ENCODE data around the gene FAM240A.

FAM240A gene

DNA sequence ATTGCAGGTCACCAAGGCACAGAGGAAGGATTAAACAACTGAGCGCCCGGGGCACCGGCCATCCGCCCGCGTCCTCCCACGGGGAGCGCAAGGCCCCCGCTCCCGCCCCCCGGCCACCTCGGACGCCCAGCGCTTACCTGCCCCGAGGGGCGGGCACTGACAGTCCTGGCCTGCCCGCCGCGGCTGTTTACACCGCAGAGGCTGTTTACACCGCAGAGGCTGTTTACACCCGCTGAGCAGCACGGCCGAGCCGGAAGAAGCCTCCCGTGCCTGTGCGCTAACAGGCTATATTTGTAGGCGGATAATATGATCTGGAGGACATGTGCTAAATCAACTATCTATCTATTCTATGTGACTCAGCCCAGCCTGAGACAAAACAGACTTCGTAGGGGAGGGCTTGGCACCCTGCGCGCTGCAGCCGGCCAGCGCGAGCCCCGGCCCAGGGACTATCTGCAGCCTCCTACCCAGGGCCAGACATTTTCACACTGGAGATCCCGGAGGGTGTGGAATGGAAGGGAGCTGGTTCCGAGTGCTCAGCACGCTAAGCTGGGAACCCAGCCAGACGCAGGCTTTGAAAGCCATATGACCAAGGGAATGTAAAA is 46.2 kb upstream of the FAM240A start, which contains the start of gene LRRC2:
Gene LRRC2 (minus strand): TSS at position 263 of the 602 bp plus-strand sequence. CDS start 14,711 bp downstream, outside the sequence.
- Histone ChIP-seq H3K27me3 (ENCODE audit: insufficient read depth, poor library complexity, severe bottlenecking) (no peaks in the 10 kb centered on the region), H3K36me3 (ENCODE audit: low read depth) (no peaks in the 10 kb centered on the region), H3K4me1 (ENCODE audit: insufficient read depth, poor library complexity, severe bottlenecking) (no peaks in the 10 kb centered on the region), H3K27ac (ENCODE audit: poor library complexity, severe bottlenecking) (no peak within 1 kb of the TSS), H3K4me3 (ENCODE audit: severe bottlenecking) (peak within 1 kb of the TSS; percentile 22), H3K9me3 (ENCODE audit: severe bottlenecking) (no peaks in the 10 kb centered on the region)
- TF ChIP-seq, protein P1, sequence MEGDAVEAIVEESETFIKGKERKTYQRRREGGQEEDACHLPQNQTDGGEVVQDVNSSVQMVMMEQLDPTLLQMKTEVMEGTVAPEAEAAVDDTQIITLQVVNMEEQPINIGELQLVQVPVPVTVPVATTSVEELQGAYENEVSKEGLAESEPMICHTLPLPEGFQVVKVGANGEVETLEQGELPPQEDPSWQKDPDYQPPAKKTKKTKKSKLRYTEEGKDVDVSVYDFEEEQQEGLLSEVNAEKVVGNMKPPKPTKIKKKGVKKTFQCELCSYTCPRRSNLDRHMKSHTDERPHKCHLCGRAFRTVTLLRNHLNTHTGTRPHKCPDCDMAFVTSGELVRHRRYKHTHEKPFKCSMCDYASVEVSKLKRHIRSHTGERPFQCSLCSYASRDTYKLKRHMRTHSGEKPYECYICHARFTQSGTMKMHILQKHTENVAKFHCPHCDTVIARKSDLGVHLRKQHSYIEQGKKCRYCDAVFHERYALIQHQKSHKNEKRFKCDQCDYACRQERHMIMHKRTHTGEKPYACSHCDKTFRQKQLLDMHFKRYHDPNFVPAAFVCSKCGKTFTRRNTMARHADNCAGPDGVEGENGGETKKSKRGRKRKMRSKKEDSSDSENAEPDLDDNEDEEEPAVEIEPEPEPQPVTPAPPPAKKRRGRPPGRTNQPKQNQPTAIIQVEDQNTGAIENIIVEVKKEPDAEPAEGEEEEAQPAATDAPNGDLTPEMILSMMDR (IDR thresholded peaks at IDR 0.05; ENCODE audit: poor library complexity, severe bottlenecking), result no peak
- ATAC-seq (ENCODE audit: low read depth), result peak; percentile 85
- DNase-seq (ENCODE audit: low spot score), result no peak

GRCh38 chr3:46571684-46572083 is 40.6 kb upstream of the FAM240A start:
- Histone ChIP-seq H3K9me3 (ENCODE audit: severe bottlenecking) (no peaks in the 10 kb centered on the region), H3K27ac (ENCODE audit: poor library complexity, severe bottlenecking) (no peak overlapping the region), H3K4me1 (ENCODE audit: insufficient read depth, poor library complexity, severe bottlenecking) (no peaks in the 10 kb centered on the region), H3K36me3 (ENCODE audit: low read depth) (no peaks in the 10 kb centered on the region), H3K27me3 (ENCODE audit: insufficient read depth, poor library complexity, severe bottlenecking) (no peaks in the 10 kb centered on the region), H3K4me3 (ENCODE audit: severe bottlenecking) (no peak overlapping the region)
- TF ChIP-seq, protein P1 (IDR thresholded peaks at IDR 0.05; ENCODE audit: poor library complexity, severe bottlenecking), result no peak
- DNase-seq (ENCODE audit: low spot score) (no peak), ATAC-seq (ENCODE audit: low read depth) (no peak)

- H3K36me3 ChIP-seq (ENCODE audit: low read depth), result no peaks in the 10 kb centered on the region
- ATAC-seq (ENCODE audit: low read depth), result no peak
These were observed 38.6 kb upstream of the FAM240A start for GRCh38 chr3:46573701-46574100.

GRCh38 chr3:46574243-46574646 is 38.1 kb upstream of the FAM240A start:
- Histone ChIP-seq H3K9me3 (ENCODE audit: severe bottlenecking) (no peaks in the 10 kb centered on the region), H3K4me3 (ENCODE audit: severe bottlenecking) (no peak overlapping the region), H3K27me3 (ENCODE audit: insufficient read depth, poor library complexity, severe bottlenecking) (no peaks in the 10 kb centered on the region), H3K27ac (ENCODE audit: poor library complexity, severe bottlenecking) (no peak overlapping the region), H3K36me3 (ENCODE audit: low read depth) (no peaks in the 10 kb centered on the region), H3K4me1 (ENCODE audit: insufficient read depth, poor library complexity, severe bottlenecking) (no peaks in the 10 kb centered on the region)
- TF ChIP-seq, protein P1 (IDR thresholded peaks at IDR 0.05; ENCODE audit: poor library complexity, severe bottlenecking), result no peak
- ATAC-seq (ENCODE audit: low read depth), result no peak
- DNase-seq (ENCODE audit: low spot score), result no peak

More at GRCh38 chr3:46573701-46574100, 38.6 kb upstream of the FAM240A start:
- H3K27ac ChIP-seq (ENCODE audit: poor library complexity, severe bottlenecking), result no peak overlapping the region
- no peak overlapping the region for H3K4me3 ChIP-seq (ENCODE audit: severe bottlenecking)
- DNase-seq (ENCODE audit: low spot score), result no peak
- no peaks in the 10 kb centered on the region for H3K27me3 ChIP-seq (ENCODE audit: insufficient read depth, poor library complexity, severe bottlenecking)
- TF ChIP-seq, protein P1 (IDR thresholded peaks at IDR 0.05; ENCODE audit: poor library complexity, severe bottlenecking), result no peak
- H3K9me3 ChIP-seq (ENCODE audit: severe bottlenecking), result no peaks in the 10 kb centered on the region
- no peaks in the 10 kb centered on the region for H3K4me1 ChIP-seq (ENCODE audit: insufficient read depth, poor library complexity, severe bottlenecking)

GRCh38 chr3:46574881-46575576 is 37.3 kb upstream of the FAM240A start:
- TF ChIP-seq, protein P1 (IDR thresholded peaks at IDR 0.05; ENCODE audit: poor library complexity, severe bottlenecking), result no peak
- Histone ChIP-seq H3K4me3 (ENCODE audit: severe bottlenecking) (no peak overlapping the region), H3K4me1 (ENCODE audit: insufficient read depth, poor library complexity, severe bottlenecking) (no peaks in the 10 kb centered on the region), H3K27me3 (ENCODE audit: insufficient read depth, poor library complexity, severe bottlenecking) (no peaks in the 10 kb centered on the region), H3K9me3 (ENCODE audit: severe bottlenecking) (no peaks in the 10 kb centered on the region), H3K27ac (ENCODE audit: poor library complexity, severe bottlenecking) (no peak overlapping the region), H3K36me3 (ENCODE audit: low read depth) (no peaks in the 10 kb centered on the region)
- no peak for ATAC-seq (ENCODE audit: low read depth)
- no peak for DNase-seq (ENCODE audit: low spot score)

Data from RWPE2 (cell line).